CD14-positive monocyte (primary cell): Measurements from ENCODE around the gene SPI1. TPM values are rescaled to one million over a fixed set of nuclear protein-coding genes. Genes with fewer than 3 reads are reported as not detected.

Experiments used
- DNase-seq, 3 donors: peaks; one replicate each; pipeline ENCODE4 v3.0.0-alpha.2; 2011 to 2022
- H2AFZ ChIP-seq: 2 replicates; pipeline ENCODE4 v1.6.0; 2012; ENCODE audit warnings: mild to moderate bottlenecking, low read depth, low read length, inconsistent platforms; ENCODE audit not compliant: insufficient read depth, poor library complexity, severe bottlenecking
- H3K27ac ChIP-seq, 2 donors: 1 replicate in 1 of 2; 2 replicates in 1 of 2; pipeline ENCODE4 v1.5.1; 2012 to 2013; ENCODE audit warnings: low read length in 2 of 2, control low read depth in 1 of 2, inconsistent platforms in 1 of 2, low read depth in 1 of 2, mild to moderate bottlenecking in 1 of 2
- H3K27me3 ChIP-seq, 2 donors: one replicate each; pipeline versions ENCODE4 v1.6.0 to v1.6.1; 2011 to 2013; ENCODE audit warnings: low read length in 2 of 2; ENCODE audit not compliant: control insufficient read depth in 2 of 2, insufficient read depth in 2 of 2
- H3K36me3 ChIP-seq, 2 donors: replicated peaks in 1 of 2; 1 replicate in 1 of 2; 2 replicates in 1 of 2; pipeline versions ENCODE4 v1.5.1 to v1.6.1; 2012 to 2013; ENCODE audit warnings: low read length in 2 of 2, control low read depth in 1 of 2, inconsistent platforms in 1 of 2, mild to moderate bottlenecking in 1 of 2; ENCODE audit not compliant: insufficient read depth in 2 of 2, control insufficient read depth in 1 of 2
- H3K4me1 ChIP-seq, 2 donors: 1 replicate in 1 of 2; 2 replicates in 1 of 2; pipeline versions ENCODE4 v1.5.1 to v1.6.1; 2012 to 2013; ENCODE audit warnings: low read length in 2 of 2, control low read depth in 1 of 2, inconsistent platforms in 1 of 2, mild to moderate bottlenecking in 1 of 2, moderate library complexity in 1 of 2; ENCODE audit not compliant: insufficient read depth in 2 of 2, control insufficient read depth in 1 of 2
- H3K4me2 ChIP-seq: replicated peaks from 2 replicates; pipeline ENCODE3; 2012; ENCODE audit warnings: low read length, moderate library complexity, mild to moderate bottlenecking; ENCODE audit not compliant: poor library complexity, severe bottlenecking; ENCODE audit errors: extremely low read depth
- H3K4me3 ChIP-seq, 3 experiments: fragments of 200-600 bp in 1 of 3; sonication (generic) in 1 of 3; replicated peaks in 1 of 3; 1 replicate in 2 of 3; 2 replicates in 1 of 3; pipeline ENCODE4 v1.5.1; 2011 to 2013; ENCODE audit warnings: low read length in 3 of 3, mild to moderate bottlenecking in 3 of 3, control low read depth in 2 of 3, low read depth in 2 of 3, inconsistent platforms in 1 of 3, moderate library complexity in 1 of 3
- H3K79me2 ChIP-seq: 2 replicates; pipeline ENCODE4 v1.6.0; 2012; ENCODE audit warnings: mild to moderate bottlenecking, control low read depth, inconsistent platforms, low read length, moderate library complexity; ENCODE audit not compliant: insufficient read depth
- H3K9ac ChIP-seq: 2 replicates; pipeline ENCODE4 v1.6.0; 2017; ENCODE audit warnings: low read length, mild to moderate bottlenecking; ENCODE audit not compliant: insufficient read depth, poor library complexity, severe bottlenecking
- H3K9me3 ChIP-seq, 2 donors: replicated peaks in 1 of 2; 1 replicate in 1 of 2; 2 replicates in 1 of 2; pipeline versions ENCODE4 v1.5.1 to v1.6.1; 2012 to 2013; ENCODE audit warnings: low read length in 2 of 2, control low read depth in 1 of 2; ENCODE audit not compliant: control insufficient read depth in 1 of 2, insufficient read depth in 1 of 2
- H4K20me1 ChIP-seq: 2 replicates; pipeline ENCODE4 v1.6.0; 2012; ENCODE audit warnings: mild to moderate bottlenecking, low read length, control low read depth, moderate library complexity; ENCODE audit not compliant: insufficient read depth
- H3K27ac Mint-ChIP-seq, 7 donors: one replicate each; pipeline ENCODE4 v1.8.0; 2020; ENCODE audit warnings: mild to moderate bottlenecking in 7 of 7, mixed read lengths in 7 of 7, moderate library complexity in 6 of 7, inconsistent platforms in 2 of 7
- H3K27me3 Mint-ChIP-seq, 3 donors: one replicate each; pipeline ENCODE4 v1.8.0; 2021 to 2022; ENCODE audit warnings: low read depth in 3 of 3, mild to moderate bottlenecking in 3 of 3, mixed read lengths in 3 of 3, moderate library complexity in 3 of 3, inconsistent platforms in 1 of 3
- H3K36me3 Mint-ChIP-seq, 2 donors: one replicate each; pipeline ENCODE4 v1.8.0; 2020; ENCODE audit warnings: mixed read lengths in 2 of 2, inconsistent platforms in 1 of 2, mild to moderate bottlenecking in 1 of 2
- H3K4me1 Mint-ChIP-seq: one replicate; pipeline ENCODE4 v1.8.0; 2020; ENCODE audit warnings: mild to moderate bottlenecking, mixed read lengths
- H3K4me3 Mint-ChIP-seq, 2 donors: one replicate each; pipeline ENCODE4 v1.8.0; 2020; ENCODE audit warnings: mild to moderate bottlenecking in 2 of 2, mixed read lengths in 2 of 2, moderate library complexity in 1 of 2
- H3K9me3 Mint-ChIP-seq, 7 donors: one replicate each; pipeline ENCODE4 v1.8.0; 2020 to 2022; ENCODE audit warnings: mixed read lengths in 7 of 7, mild to moderate bottlenecking in 6 of 7, moderate library complexity in 6 of 7, inconsistent platforms in 2 of 7
- CTCF ChIP-seq: fragments of 200-600 bp; IDR thresholded peaks from one replicate; pipeline ENCODE4 v1.8.0; 2022; ENCODE audit warnings: antibody characterized with exemption, mild to moderate bottlenecking
- WGBS: methylation state at CpG from one replicate; pipeline ENCODE4 v1.1.5; 2013; ENCODE audit warnings: missing lambda C conversion rate; ENCODE audit not compliant: insufficient coverage; 5-methylcytosine and 5-hydroxymethylcytosine counted together
- intact Hi-C, 2 donors: fragments of 100-400 bp; cut with micrococcal nuclease; formaldehyde crosslinking; loops; one replicate each; pipeline versions ENCODE4 v1.15.0 to v1.15.1; 2023
- polyA plus RNA-seq, 3 donors: library from polyadenylated mRNA; depleted of rRNA in 1 of 3; unstranded in 2 of 3; stranded (reverse) in 1 of 3; fragments of 300-500 nt in 2 of 3; fragments of >200 nt in 1 of 3; fragmentation: Illumina TruSeq in 2 of 3; gene quantifications; 1 replicate in 2 of 3; 2 replicates in 1 of 3; pipeline ENCODE4 v1.2.3, GENCODE V29; 2012 to 2021

SPI1 gene
- polyA plus RNA-seq, 3 donors = 156 to 914 (median 223) TPM

- no peaks in the 10 kb centered on the region for H3K79me2 ChIP-seq
- Mint-ChIP-seq H3K27me3 (peaks cover 0 to 3% (median 1%) of the 10 kb centered on the region in 3 donors), H3K4me1 (no peaks in the 10 kb centered on the region), H3K27ac (peak overlapping the region in 2 of 7 donors; percentile 51 to 60), H3K9me3 (peaks cover 0 to 2% (median 0%) of the 10 kb centered on the region in 7 donors), H3K4me3 (no peak overlapping the region), H3K36me3 (peaks cover 46 to 72% of the 10 kb centered on the region in 2 donors)
- no peak overlapping the region for H3K4me3 ChIP-seq
- peaks cover 20 to 75% of the 10 kb centered on the region in 2 donors for H3K36me3 ChIP-seq
- no peaks in the 10 kb centered on the region for H3K27me3 ChIP-seq
- 93% methylated on average over 10 of the region's 15 CpGs for WGBS
- H3K9me3 ChIP-seq = no peaks in the 10 kb centered on the region
- intact Hi-C loops = no loop called here
- no peaks in the 10 kb centered on the region for H3K4me1 ChIP-seq
- no peak overlapping the region for H3K27ac ChIP-seq
- no peak for DNase-seq
- no peak for TF ChIP-seq CTCF
- no peak overlapping the region for H2AFZ ChIP-seq
- peaks cover 6% of the 10 kb centered on the region for H4K20me1 ChIP-seq
- H3K9ac ChIP-seq = no peak overlapping the region
- H3K4me2 ChIP-seq = no peak overlapping the region
Measured at GRCh38 chr11:47342854-47343253, 35.5 kb downstream of the SPI1 start.

- H3K4me3 Mint-ChIP-seq = no peak overlapping the region
- no peaks in the 10 kb centered on the region for H3K4me1 Mint-ChIP-seq
- H3K9ac ChIP-seq = no peak overlapping the region
- H3K79me2 ChIP-seq = no peaks in the 10 kb centered on the region
- no peak overlapping the region for H2AFZ ChIP-seq
- intact Hi-C loops = no loop called here
- no peaks in the 10 kb centered on the region for H3K4me1 ChIP-seq
- H3K4me3 ChIP-seq = no peak overlapping the region
- H3K27ac Mint-ChIP-seq = peak overlapping the region in 2 of 7 donors; percentile 51 to 60
- peaks cover 52 to 72% of the 10 kb centered on the region in 2 donors for H3K36me3 Mint-ChIP-seq
- TF ChIP-seq CTCF = no peak
- H3K27me3 ChIP-seq = no peaks in the 10 kb centered on the region
- no peak overlapping the region for H3K27ac ChIP-seq
- no peaks in the 10 kb centered on the region for H3K9me3 ChIP-seq
- H4K20me1 ChIP-seq = peaks cover 6% of the 10 kb centered on the region
- no peak for DNase-seq
- H3K9me3 Mint-ChIP-seq = peaks cover 0 to 3% (median 0%) of the 10 kb centered on the region in 7 donors
- peaks cover 20 to 75% of the 10 kb centered on the region in 2 donors for H3K36me3 ChIP-seq
- no peak overlapping the region for H3K4me2 ChIP-seq
- peaks cover 0 to 3% (median 2%) of the 10 kb centered on the region in 3 donors for H3K27me3 Mint-ChIP-seq
- 98% methylated on average over 22 of the region's 24 CpGs for WGBS
Measured at GRCh38 chr11:47342036-47342803, 36.1 kb downstream of the SPI1 start.
